GM18511 (cell line): ENCODE data around the gene MRPS25.

Source experiments
- ATAC-seq: cut with Tn5 transposase; IDR thresholded peaks from one replicate; pipeline ENCODE4 v1.9.1; 2021; ENCODE audit warnings: mild to moderate bottlenecking, moderate library complexity; ENCODE audit not compliant: unreplicated experiment

MRPS25 gene

GRCh38 chr3:15064835-15065549 is at the start of gene MRPS25:
Gene MRPS25 (minus strand): TSS chr3:15065315. CDS start chr3:15065194, 121 bp downstream.
- ATAC-seq, result peak; percentile 95

- ATAC-seq, result no peak
These were observed 48.8 kb upstream of the MRPS25 start for GRCh38 chr3:15113884-15114283.

- ATAC-seq, result no peak
These were observed 48.4 kb upstream of the MRPS25 start for GRCh38 chr3:15113471-15113870.

GRCh38 chr3:15112011-15112410 is 46.9 kb upstream of the MRPS25 start:
- no peak for ATAC-seq

GRCh38 chr3:15110206-15110605 is 45.1 kb upstream of the MRPS25 start:
- no peak for ATAC-seq

- ATAC-seq, result no peak
These were observed 43.8 kb upstream of the MRPS25 start for GRCh38 chr3:15108869-15109268.

- peak; percentile 70 for ATAC-seq
These were observed 43.0 kb upstream of the MRPS25 start for GRCh38 chr3:15108082-15108545.

GRCh38 chr3:15107075-15107947 is 42.2 kb upstream of the MRPS25 start:
- ATAC-seq, result no peak

- no peak for ATAC-seq
These were observed 37.7 kb upstream of the MRPS25 start for GRCh38 chr3:15102836-15103235.

GRCh38 chr3:15102256-15102655 is 37.1 kb upstream of the MRPS25 start:
- ATAC-seq, result no peak

- ATAC-seq, result peak; percentile 43
These were observed 34.4 kb upstream of the MRPS25 start for GRCh38 chr3:15099364-15100098.

- peak; percentile 81 for ATAC-seq
These were observed 33.6 kb upstream of the MRPS25 start, which contains the start of gene RBSN for GRCh38 chr3:15098503-15099363. Gene RBSN (minus strand): TSS chr3:15099148. CDS start chr3:15096120, 3,028 bp downstream.

GRCh38 chr3:15097891-15098290 is 32.8 kb upstream of the MRPS25 start:
- no peak for ATAC-seq

GRCh38 chr3:15096046-15096445 is 30.9 kb upstream of the MRPS25 start:
- ATAC-seq, result no peak

- ATAC-seq, result no peak
These were observed 29.2 kb upstream of the MRPS25 start for GRCh38 chr3:15094187-15094875.

- ATAC-seq, result no peak
These were observed 27.6 kb upstream of the MRPS25 start for GRCh38 chr3:15092686-15093085.

- no peak for ATAC-seq
These were observed 26.5 kb upstream of the MRPS25 start for GRCh38 chr3:15091575-15091974.

GRCh38 chr3:15089201-15089600 is 24.1 kb upstream of the MRPS25 start:
- ATAC-seq, result no peak

- no peak for ATAC-seq
These were observed 21.6 kb upstream of the MRPS25 start for GRCh38 chr3:15086699-15087098.

GRCh38 chr3:15086263-15086662 is 21.1 kb upstream of the MRPS25 start:
- ATAC-seq, result no peak
